ENCODE measurements around the gene DRG1.

DRG1 gene

DNA sequence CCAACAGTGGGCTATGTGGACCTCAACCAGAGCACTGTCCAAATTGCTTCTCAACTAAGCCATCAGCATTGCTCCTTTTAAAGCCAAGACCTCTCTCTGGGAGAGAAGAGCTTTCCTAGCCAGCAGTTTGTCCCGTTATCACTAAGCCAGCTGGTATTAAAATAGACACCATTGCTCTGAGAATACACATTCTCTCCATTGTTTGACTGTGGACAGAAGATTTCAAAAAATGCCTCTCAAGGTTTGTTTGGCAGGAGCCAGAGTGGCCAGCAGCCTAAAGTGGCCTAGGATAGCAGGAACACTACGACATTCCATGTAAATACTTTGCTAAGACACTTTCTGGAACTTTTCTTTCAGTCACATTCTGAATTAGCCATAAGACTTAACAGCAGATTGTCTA is 49.0 kb downstream of the DRG1 start:
- no peaks in the 10 kb centered on the region for H3K9me3 ChIP-seq (ENCODE audit: insufficient read depth, low read depth, low read length)
- no peak overlapping the region for H4K8ac ChIP-seq (ENCODE audit: low read depth, low read length)
- no peak overlapping the region for H3K14ac ChIP-seq (ENCODE audit: low read length)
- no peaks in the 10 kb centered on the region for H3K79me2 ChIP-seq (ENCODE audit: control insufficient read depth, insufficient read depth, low read length, poor library complexity)
- H3K4me2 ChIP-seq (ENCODE audit: low read length): no peak overlapping the region
- no peak overlapping the region for H4K91ac ChIP-seq (ENCODE audit: low read depth, low read length)
- no peak overlapping the region for H4K12ac ChIP-seq (ENCODE audit: low read depth, low read length)
- peak; percentile 53 to 87 for DNase-seq
- no peak overlapping the region for H3K18ac ChIP-seq (ENCODE audit: low read length)
- no peak overlapping the region for H2AK5ac ChIP-seq (ENCODE audit: low read length)
- H2BK120ac ChIP-seq (ENCODE audit: insufficient read depth, low read length, poor library complexity): no peak overlapping the region
- no peak overlapping the region for H3K27ac ChIP-seq (ENCODE audit: low read depth, low read length)
- WGBS (ENCODE audit: extremely low coverage, insufficient coverage, insufficient read length): no CpG with 5 or more reads among the region's 2 CpGs
- no peak overlapping the region for H2BK12ac ChIP-seq (ENCODE audit: low read length)
- no peaks in the 10 kb centered on the region for H3K27me3 ChIP-seq (ENCODE audit: insufficient read depth, low read length)
- no peak overlapping the region for H2AFZ ChIP-seq (ENCODE audit: insufficient read depth, low read length, poor library complexity)
- H2BK5ac ChIP-seq (ENCODE audit: low read depth, low read length, poor library complexity): no peak overlapping the region
- H3K36me3 ChIP-seq (ENCODE audit: control insufficient read depth in 1 of 2, insufficient read depth in 2 of 2, low read length in 2 of 2): peaks cover 17 to 21% of the 10 kb centered on the region in 2 experiments
- H3K4me3 ChIP-seq (ENCODE audit: low read depth, low read length): no peak overlapping the region
- no peak overlapping the region for H3K4ac ChIP-seq (ENCODE audit: low read depth, low read length)
- H3K79me1 ChIP-seq (ENCODE audit: low read length): no peaks in the 10 kb centered on the region
- H3K23ac ChIP-seq (ENCODE audit: low read length): no peak overlapping the region
- H3K4me1 ChIP-seq (ENCODE audit: control insufficient read depth in 1 of 2, insufficient read depth in 2 of 2, low read length in 2 of 2): no peaks in the 10 kb centered on the region
- H3K9ac ChIP-seq (ENCODE audit: low read length): no peak overlapping the region

DNA sequence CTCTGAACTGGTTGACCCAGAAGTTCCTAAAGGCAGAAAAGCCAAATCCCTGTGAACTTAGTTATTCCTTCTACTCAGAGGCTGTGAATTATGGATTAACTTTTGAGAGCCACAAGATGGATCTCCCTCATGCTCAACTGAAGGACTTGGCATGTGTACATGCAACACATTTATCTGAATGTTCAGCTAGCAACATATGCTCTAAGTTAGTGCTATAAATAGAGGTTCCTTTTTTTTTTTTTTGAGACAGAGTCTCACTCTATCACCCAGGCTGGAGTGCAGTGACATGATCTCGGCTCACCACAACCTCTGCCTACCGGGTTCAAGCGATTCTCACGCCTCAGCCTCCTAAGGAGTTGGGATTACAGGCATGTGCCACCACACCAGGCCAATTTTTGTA is 50.1 kb downstream of the DRG1 start:
- Histone ChIP-seq H3K14ac (ENCODE audit: low read length) (no peak overlapping the region), H3K23ac (ENCODE audit: low read length) (no peak overlapping the region), H3K9me3 (ENCODE audit: insufficient read depth, low read depth, low read length) (no peaks in the 10 kb centered on the region), H4K8ac (ENCODE audit: low read depth, low read length) (no peak overlapping the region), H4K12ac (ENCODE audit: low read depth, low read length) (no peak overlapping the region), H4K91ac (ENCODE audit: low read depth, low read length) (no peak overlapping the region), H3K27me3 (ENCODE audit: insufficient read depth, low read length) (no peaks in the 10 kb centered on the region), H2BK12ac (ENCODE audit: low read length) (no peak overlapping the region), H3K79me2 (ENCODE audit: control insufficient read depth, insufficient read depth, low read length, poor library complexity) (no peaks in the 10 kb centered on the region), H3K36me3 (ENCODE audit: control insufficient read depth in 1 of 2, insufficient read depth in 2 of 2, low read length in 2 of 2) (peaks cover 20 to 23% of the 10 kb centered on the region in 2 experiments), H3K4me1 (ENCODE audit: control insufficient read depth in 1 of 2, insufficient read depth in 2 of 2, low read length in 2 of 2) (no peaks in the 10 kb centered on the region), H2BK120ac (ENCODE audit: insufficient read depth, low read length, poor library complexity) (no peak overlapping the region), H3K27ac (ENCODE audit: low read depth, low read length) (no peak overlapping the region), H2AK5ac (ENCODE audit: low read length) (no peak overlapping the region), H3K18ac (ENCODE audit: low read length) (no peak overlapping the region), H3K4me3 (ENCODE audit: low read depth, low read length) (no peak overlapping the region), H3K4ac (ENCODE audit: low read depth, low read length) (no peak overlapping the region), H3K79me1 (ENCODE audit: low read length) (no peaks in the 10 kb centered on the region), H2BK5ac (ENCODE audit: low read depth, low read length, poor library complexity) (no peak overlapping the region), H2AFZ (ENCODE audit: insufficient read depth, low read length, poor library complexity) (no peak overlapping the region), H3K9ac (ENCODE audit: low read length) (no peak overlapping the region), H3K4me2 (ENCODE audit: low read length) (no peak overlapping the region)
- WGBS (ENCODE audit: extremely low coverage, insufficient coverage, insufficient read length): no CpG with 5 or more reads among the region's 4 CpGs
- DNase-seq: no peak

DNA sequence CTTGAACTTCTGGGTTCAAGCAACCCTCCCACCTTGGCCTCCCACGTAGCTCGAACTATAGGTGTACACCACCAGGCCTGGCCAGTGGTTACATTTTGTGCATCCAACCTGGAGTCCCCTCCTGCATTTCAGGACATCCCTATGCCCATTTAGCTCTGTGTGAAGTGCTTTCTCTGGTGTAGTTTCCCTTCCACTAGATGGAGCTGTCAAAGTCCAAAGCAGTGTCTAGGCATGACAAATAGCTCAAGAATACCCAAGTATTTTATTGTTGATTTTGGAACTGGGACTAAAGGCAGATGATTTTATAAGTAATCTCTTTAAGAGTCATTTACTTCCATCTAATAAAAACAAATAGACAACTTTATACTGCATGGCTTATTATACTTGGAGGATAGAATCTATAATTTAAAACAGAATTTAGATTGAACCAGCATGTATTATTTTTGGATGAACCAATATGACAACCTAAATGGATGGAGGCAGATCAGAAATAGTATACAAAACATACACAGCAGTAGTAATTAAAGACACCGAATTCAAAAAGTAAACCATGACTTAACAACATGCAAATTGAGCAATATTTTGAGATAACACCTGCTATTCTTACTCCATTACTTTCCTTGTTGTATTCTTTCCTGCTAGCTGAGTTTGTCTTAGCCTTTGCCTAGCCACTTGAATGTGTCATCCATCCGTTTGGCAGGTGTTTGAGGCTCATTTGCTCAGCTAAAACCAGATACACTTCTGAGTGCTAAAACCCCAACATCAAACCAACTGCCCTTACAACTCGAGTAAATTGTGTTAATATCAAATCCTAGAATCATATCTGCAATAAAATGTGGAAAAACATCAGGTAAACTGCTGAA is 52.5 kb downstream of the DRG1 start:
- DNase-seq: peak; percentile 5 to 51
- no peak overlapping the region for H2AFZ ChIP-seq (ENCODE audit: insufficient read depth, low read length, poor library complexity)
- no peak overlapping the region for H3K4ac ChIP-seq (ENCODE audit: low read depth, low read length)
- peaks cover 22 to 23% of the 10 kb centered on the region in 2 experiments for H3K36me3 ChIP-seq (ENCODE audit: control insufficient read depth in 1 of 2, insufficient read depth in 2 of 2, low read length in 2 of 2)
- H3K79me2 ChIP-seq (ENCODE audit: control insufficient read depth, insufficient read depth, low read length, poor library complexity): no peaks in the 10 kb centered on the region
- no peak overlapping the region for H2BK120ac ChIP-seq (ENCODE audit: insufficient read depth, low read length, poor library complexity)
- H4K12ac ChIP-seq (ENCODE audit: low read depth, low read length): no peak overlapping the region
- no peak overlapping the region for H3K23ac ChIP-seq (ENCODE audit: low read length)
- no peaks in the 10 kb centered on the region for H3K4me1 ChIP-seq (ENCODE audit: control insufficient read depth in 1 of 2, insufficient read depth in 2 of 2, low read length in 2 of 2)
- H3K18ac ChIP-seq (ENCODE audit: low read length): no peak overlapping the region
- no peaks in the 10 kb centered on the region for H3K27me3 ChIP-seq (ENCODE audit: insufficient read depth, low read length)
- no peak overlapping the region for H2BK12ac ChIP-seq (ENCODE audit: low read length)
- H2BK5ac ChIP-seq (ENCODE audit: low read depth, low read length, poor library complexity): no peak overlapping the region
- no peak overlapping the region for H3K4me3 ChIP-seq (ENCODE audit: low read depth, low read length)
- H3K9me3 ChIP-seq (ENCODE audit: insufficient read depth, low read depth, low read length): no peaks in the 10 kb centered on the region
- no peak overlapping the region for H4K91ac ChIP-seq (ENCODE audit: low read depth, low read length)
- no peak overlapping the region for H2AK5ac ChIP-seq (ENCODE audit: low read length)
- no peak overlapping the region for H3K9ac ChIP-seq (ENCODE audit: low read length)
- H4K8ac ChIP-seq (ENCODE audit: low read depth, low read length): no peak overlapping the region
- no peaks in the 10 kb centered on the region for H3K79me1 ChIP-seq (ENCODE audit: low read length)
- H3K27ac ChIP-seq (ENCODE audit: low read depth, low read length): no peak overlapping the region
- H3K4me2 ChIP-seq (ENCODE audit: low read length): no peak overlapping the region
- no CpG with 5 or more reads among the region's 5 CpGs for WGBS (ENCODE audit: extremely low coverage, insufficient coverage, insufficient read length)
- no peak overlapping the region for H3K14ac ChIP-seq (ENCODE audit: low read length)

GRCh38 chr22:31461699-31462098 is 62.3 kb downstream of the DRG1 start:
- no peak overlapping the region for H3K4me3 ChIP-seq (ENCODE audit: low read depth, low read length)
- H3K79me2 ChIP-seq (ENCODE audit: control insufficient read depth, insufficient read depth, low read length, poor library complexity): no peaks in the 10 kb centered on the region
- H3K14ac ChIP-seq (ENCODE audit: low read length): no peak overlapping the region
- WGBS (ENCODE audit: extremely low coverage, insufficient coverage, insufficient read length): no CpG with 5 or more reads among the region's 3 CpGs
- H3K36me3 ChIP-seq (ENCODE audit: control insufficient read depth in 1 of 2, insufficient read depth in 2 of 2, low read length in 2 of 2): peaks cover 28 to 31% of the 10 kb centered on the region in 2 experiments
- H2BK120ac ChIP-seq (ENCODE audit: insufficient read depth, low read length, poor library complexity): no peak overlapping the region
- H3K9me3 ChIP-seq (ENCODE audit: insufficient read depth, low read depth, low read length): no peaks in the 10 kb centered on the region
- no peak overlapping the region for H2AK5ac ChIP-seq (ENCODE audit: low read length)
- H3K27me3 ChIP-seq (ENCODE audit: insufficient read depth, low read length): no peaks in the 10 kb centered on the region
- no peak overlapping the region for H2BK12ac ChIP-seq (ENCODE audit: low read length)
- H4K12ac ChIP-seq (ENCODE audit: low read depth, low read length): no peak overlapping the region
- H4K8ac ChIP-seq (ENCODE audit: low read depth, low read length): no peak overlapping the region
- DNase-seq: no peak
- no peak overlapping the region for H3K27ac ChIP-seq (ENCODE audit: low read depth, low read length)
- no peak overlapping the region for H3K4ac ChIP-seq (ENCODE audit: low read depth, low read length)
- no peak overlapping the region for H2AFZ ChIP-seq (ENCODE audit: insufficient read depth, low read length, poor library complexity)
- no peak overlapping the region for H3K9ac ChIP-seq (ENCODE audit: low read length)
- H4K91ac ChIP-seq (ENCODE audit: low read depth, low read length): no peak overlapping the region
- H3K18ac ChIP-seq (ENCODE audit: low read length): no peak overlapping the region
- H3K4me1 ChIP-seq (ENCODE audit: control insufficient read depth in 1 of 2, insufficient read depth in 2 of 2, low read length in 2 of 2): no peaks in the 10 kb centered on the region
- H2BK5ac ChIP-seq (ENCODE audit: low read depth, low read length, poor library complexity): no peak overlapping the region
- H3K23ac ChIP-seq (ENCODE audit: low read length): no peak overlapping the region
- H3K4me2 ChIP-seq (ENCODE audit: low read length): no peak overlapping the region
- H3K79me1 ChIP-seq (ENCODE audit: low read length): no peaks in the 10 kb centered on the region

Measured in trophoblast cell (in vitro differentiated cells and primary cell).